Nephron progenitor cell (in vitro differentiated cells): Measurements from ENCODE around the gene SND1.
A peak's percentile ranks its signal among the peaks of the same experiment; 100 is the strongest.

Source experiments
- DNase-seq: peaks from one replicate; pipeline ENCODE4 v3.0.0; 2021
- H3K27ac Mint-ChIP-seq: 2 replicates; pipeline ENCODE4 v1.8.0; 2021; ENCODE audit warnings: mild to moderate bottlenecking, moderate library complexity, mixed read lengths
- H3K27me3 Mint-ChIP-seq: 2 replicates; pipeline ENCODE4 v1.8.0; 2021; ENCODE audit warnings: mild to moderate bottlenecking, low read depth, mixed read lengths; ENCODE audit not compliant: poor library complexity
- H3K36me3 Mint-ChIP-seq: 2 replicates; pipeline ENCODE4 v1.8.0; 2021; ENCODE audit warnings: low read depth, mixed read lengths
- H3K4me1 Mint-ChIP-seq: 2 replicates; pipeline ENCODE4 v1.8.0; 2021; ENCODE audit warnings: mixed read lengths
- H3K4me3 Mint-ChIP-seq: 2 replicates; pipeline ENCODE4 v1.8.0; 2021; ENCODE audit warnings: mild to moderate bottlenecking, moderate library complexity, mixed read lengths
- H3K9me3 Mint-ChIP-seq: 2 replicates; pipeline ENCODE4 v1.8.0; 2021; ENCODE audit warnings: mild to moderate bottlenecking, moderate library complexity, mixed read lengths
- TF ChIP-seq, protein P1 (sequence below): fragments of 200-600 bp; sonication (generic); IDR thresholded peaks from 2 replicates; pipeline ENCODE4 v1.5.0; 2021; ENCODE audit warnings: antibody characterized with exemption

The SND1 gene

DNA sequence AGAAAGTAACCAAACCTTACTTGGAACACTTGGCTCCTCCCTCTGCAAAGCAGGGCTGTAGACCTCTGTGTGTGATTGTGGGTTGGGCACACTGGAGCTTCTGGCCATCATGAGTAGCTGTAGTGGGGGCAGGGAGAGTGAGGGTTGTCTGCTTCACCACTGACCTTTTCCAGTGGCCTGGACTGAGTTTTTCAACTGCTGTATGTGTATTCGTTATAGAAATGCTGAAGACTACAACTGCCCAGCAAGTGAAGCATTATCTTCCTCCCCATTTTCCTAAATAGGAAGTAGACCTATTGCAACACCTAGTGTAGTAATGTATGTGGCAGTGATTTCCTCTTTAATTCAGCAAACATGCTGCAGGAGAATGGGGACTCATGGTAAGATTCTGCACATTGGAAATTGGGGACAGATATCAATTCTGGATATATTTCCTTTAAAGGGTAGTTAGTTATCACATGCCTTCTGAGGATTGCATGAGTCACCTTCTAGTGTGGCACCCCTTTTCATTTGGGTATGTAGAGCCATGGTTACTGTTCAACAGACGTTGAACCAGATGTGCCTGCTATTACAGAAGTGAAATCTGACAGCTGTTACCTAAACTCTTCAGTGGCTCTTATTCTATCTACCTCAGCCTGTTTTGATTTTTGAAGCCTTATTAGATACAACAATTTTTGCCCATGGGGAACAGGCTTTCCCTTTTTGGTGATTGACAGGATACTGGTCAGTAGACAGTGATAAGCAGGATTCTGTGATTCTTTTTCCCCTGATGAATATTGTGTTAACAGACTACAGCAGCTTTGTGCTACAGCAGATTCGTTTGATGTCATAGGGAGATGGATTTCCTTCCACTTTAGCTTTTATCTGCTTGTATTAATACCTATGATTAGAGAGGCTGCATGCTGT lies 130.9 kb downstream of the SND1 start:
- DNase-seq = no peak
- Mint-ChIP-seq H3K4me1 (peaks cover 14% of the 10 kb centered on the region), H3K4me3 (no peak overlapping the region), H3K27me3 (no peaks in the 10 kb centered on the region), H3K27ac (no peak overlapping the region), H3K36me3 (peaks cover 9% of the 10 kb centered on the region), H3K9me3 (no peaks in the 10 kb centered on the region)
- TF ChIP-seq, protein P1, sequence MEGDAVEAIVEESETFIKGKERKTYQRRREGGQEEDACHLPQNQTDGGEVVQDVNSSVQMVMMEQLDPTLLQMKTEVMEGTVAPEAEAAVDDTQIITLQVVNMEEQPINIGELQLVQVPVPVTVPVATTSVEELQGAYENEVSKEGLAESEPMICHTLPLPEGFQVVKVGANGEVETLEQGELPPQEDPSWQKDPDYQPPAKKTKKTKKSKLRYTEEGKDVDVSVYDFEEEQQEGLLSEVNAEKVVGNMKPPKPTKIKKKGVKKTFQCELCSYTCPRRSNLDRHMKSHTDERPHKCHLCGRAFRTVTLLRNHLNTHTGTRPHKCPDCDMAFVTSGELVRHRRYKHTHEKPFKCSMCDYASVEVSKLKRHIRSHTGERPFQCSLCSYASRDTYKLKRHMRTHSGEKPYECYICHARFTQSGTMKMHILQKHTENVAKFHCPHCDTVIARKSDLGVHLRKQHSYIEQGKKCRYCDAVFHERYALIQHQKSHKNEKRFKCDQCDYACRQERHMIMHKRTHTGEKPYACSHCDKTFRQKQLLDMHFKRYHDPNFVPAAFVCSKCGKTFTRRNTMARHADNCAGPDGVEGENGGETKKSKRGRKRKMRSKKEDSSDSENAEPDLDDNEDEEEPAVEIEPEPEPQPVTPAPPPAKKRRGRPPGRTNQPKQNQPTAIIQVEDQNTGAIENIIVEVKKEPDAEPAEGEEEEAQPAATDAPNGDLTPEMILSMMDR = no peak

DNA sequence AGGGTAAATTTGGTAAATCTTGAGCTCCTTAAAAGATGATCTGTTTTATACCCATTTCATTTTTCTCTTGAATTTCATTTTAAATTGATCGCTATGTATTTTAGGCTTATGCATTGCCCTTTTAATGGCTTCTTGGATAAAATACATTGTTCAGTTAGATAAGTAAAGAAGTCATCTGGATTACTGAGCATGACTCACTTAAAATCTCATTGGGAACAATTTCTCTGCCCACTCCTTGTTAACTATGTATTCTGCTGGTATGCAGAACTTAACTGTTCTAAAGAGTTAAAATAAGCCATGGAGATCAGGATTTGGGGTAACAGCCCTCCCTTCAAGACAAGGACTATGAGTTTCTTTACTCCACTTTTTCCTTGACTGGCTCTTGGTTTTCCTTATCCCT lies 134.2 kb downstream of the SND1 start:
- TF ChIP-seq, protein P1 = no peak
- no peak overlapping the region for H3K27ac Mint-ChIP-seq
- no peaks in the 10 kb centered on the region for H3K27me3 Mint-ChIP-seq
- no peaks in the 10 kb centered on the region for H3K9me3 Mint-ChIP-seq
- peaks cover 38% of the 10 kb centered on the region for H3K4me1 Mint-ChIP-seq
- no peak for DNase-seq
- H3K4me3 Mint-ChIP-seq = no peak overlapping the region
- H3K36me3 Mint-ChIP-seq = peaks cover 9% of the 10 kb centered on the region

DNA sequence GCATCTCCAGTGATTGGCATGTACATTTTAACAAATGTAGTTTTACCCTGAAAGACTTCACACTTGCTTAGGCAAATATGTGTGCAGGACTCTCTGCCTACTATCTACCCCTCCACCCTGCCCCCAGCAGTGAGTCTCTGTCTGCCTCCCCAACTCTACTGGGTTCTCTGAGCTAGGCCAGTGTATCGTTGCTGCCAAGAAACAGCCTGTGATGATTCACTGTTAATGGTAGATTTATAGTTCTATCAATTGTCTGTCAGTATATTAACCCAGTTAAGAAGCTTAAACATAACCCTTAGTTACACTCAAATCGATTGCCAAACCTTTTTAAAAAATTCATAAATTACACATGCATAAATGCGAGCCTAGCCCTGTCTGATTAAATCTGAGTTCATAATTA lies 137.0 kb downstream of the SND1 start:
- TF ChIP-seq, protein P1 = no peak
- Mint-ChIP-seq H3K36me3 (peaks cover 9% of the 10 kb centered on the region), H3K27me3 (no peaks in the 10 kb centered on the region), H3K4me1 (peaks cover 36% of the 10 kb centered on the region), H3K27ac (peak overlapping the region; percentile 50), H3K4me3 (no peak overlapping the region), H3K9me3 (no peaks in the 10 kb centered on the region)
- DNase-seq = no peak

DNA sequence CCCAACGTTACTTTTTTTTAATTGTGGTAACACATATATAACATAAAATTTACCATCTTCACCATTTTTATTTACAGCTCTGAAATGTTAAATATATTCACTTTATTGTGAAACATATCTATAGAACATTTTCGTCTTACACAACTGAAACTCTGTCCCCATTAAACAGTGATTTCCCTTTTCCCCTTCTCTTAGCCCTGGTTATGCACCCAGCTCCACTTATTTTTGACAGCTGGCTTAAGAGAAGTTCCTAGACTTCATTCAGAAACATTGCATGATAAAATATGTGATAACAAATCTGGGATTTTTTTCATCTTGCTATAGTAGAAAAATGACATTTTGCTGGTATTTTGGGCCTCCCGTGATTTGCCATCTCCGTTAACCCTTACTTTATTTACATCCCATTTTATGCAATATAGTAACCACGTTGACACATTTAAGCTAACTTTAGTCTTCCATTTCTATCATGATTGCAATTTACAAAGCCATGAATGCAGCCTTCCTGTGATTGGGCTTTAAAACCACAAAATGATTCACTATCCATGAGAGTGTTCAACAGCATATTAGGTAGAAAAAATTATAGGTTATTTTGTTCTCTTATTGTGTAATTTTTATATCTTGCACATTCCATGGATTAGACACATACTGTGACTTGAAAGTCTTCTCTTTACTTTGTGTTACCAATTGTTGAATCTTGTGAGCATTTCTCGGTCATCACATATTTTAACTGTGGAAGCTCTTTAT lies 139.6 kb downstream of the SND1 start:
- no peak for DNase-seq
- H3K27ac Mint-ChIP-seq = no peak overlapping the region
- no peaks in the 10 kb centered on the region for H3K9me3 Mint-ChIP-seq
- no peaks in the 10 kb centered on the region for H3K27me3 Mint-ChIP-seq
- H3K4me1 Mint-ChIP-seq = peaks cover 36% of the 10 kb centered on the region
- no peaks in the 10 kb centered on the region for H3K36me3 Mint-ChIP-seq
- TF ChIP-seq, protein P1 = no peak
- H3K4me3 Mint-ChIP-seq = no peak overlapping the region

DNA sequence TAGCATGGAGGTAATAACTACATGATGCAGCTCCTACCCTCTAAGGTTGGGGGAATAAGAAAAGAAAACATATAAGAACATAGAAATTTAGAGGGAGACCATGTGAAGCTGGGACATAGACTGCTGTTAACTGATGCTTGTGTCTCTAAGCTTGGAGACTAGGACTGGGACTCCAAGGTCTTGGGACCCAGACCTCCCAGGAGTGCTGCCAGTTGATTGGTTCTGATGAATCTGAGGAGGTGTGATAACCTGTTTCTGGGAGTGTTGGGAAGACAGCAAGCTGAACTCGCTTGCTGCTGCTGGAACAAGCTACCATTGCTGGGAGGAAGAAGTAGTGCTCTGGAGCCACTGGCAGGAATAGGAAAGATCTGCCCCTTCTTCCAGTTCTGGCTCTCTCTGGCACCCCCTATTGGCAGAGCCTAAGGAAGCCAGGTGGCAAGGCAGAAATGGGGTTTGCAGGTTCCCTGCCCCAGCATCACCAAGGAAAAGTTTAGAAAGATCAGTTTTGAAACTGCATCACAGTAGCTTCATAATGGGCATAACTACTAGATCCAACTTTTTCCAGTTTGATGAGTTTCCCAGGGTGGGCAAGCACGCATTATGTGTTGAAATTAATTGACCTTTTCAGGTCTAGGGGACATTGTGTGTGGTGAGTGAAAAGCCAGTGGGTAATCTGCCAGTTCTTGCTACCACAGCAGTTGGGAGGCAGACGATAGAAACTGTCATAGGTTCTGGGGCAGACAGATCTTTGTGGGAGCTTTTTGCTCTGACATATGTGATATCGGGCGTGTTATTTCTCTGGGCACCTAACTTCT lies 140.7 kb downstream of the SND1 start:
- peak overlapping the region; percentile 70 for H3K27ac Mint-ChIP-seq
- no peaks in the 10 kb centered on the region for H3K9me3 Mint-ChIP-seq
- peaks cover 37% of the 10 kb centered on the region for H3K4me1 Mint-ChIP-seq
- no peaks in the 10 kb centered on the region for H3K36me3 Mint-ChIP-seq
- TF ChIP-seq, protein P1 = peak; percentile 33
- no peak overlapping the region for H3K4me3 Mint-ChIP-seq
- DNase-seq = peak; percentile 24
- H3K27me3 Mint-ChIP-seq = no peaks in the 10 kb centered on the region
